Stimulated activated CD4-positive, alpha-beta T cell treated with anti-CD3 and anti-CD28 coated beads, Interleukin-2, amount 100 ng/mL, for 4 hours (primary cell): ENCODE data around the gene ZMYND10.
"Not testable (repeated sequence)": the region's sequence is repeated elsewhere in the genome, so short reads cannot be mapped to it uniquely, and the experiment has no call there.

ENCODE experiments used
- DNase-seq: peaks from one replicate; pipeline ENCODE4 v3.0.0-alpha.2; 2020; ENCODE audit warnings: low read depth

Gene ZMYND10

GRCh38 chr3:50325113-50325480 lies 20.4 kb downstream of the ZMYND10 start:
- DNase-seq, result no peak

DNA sequence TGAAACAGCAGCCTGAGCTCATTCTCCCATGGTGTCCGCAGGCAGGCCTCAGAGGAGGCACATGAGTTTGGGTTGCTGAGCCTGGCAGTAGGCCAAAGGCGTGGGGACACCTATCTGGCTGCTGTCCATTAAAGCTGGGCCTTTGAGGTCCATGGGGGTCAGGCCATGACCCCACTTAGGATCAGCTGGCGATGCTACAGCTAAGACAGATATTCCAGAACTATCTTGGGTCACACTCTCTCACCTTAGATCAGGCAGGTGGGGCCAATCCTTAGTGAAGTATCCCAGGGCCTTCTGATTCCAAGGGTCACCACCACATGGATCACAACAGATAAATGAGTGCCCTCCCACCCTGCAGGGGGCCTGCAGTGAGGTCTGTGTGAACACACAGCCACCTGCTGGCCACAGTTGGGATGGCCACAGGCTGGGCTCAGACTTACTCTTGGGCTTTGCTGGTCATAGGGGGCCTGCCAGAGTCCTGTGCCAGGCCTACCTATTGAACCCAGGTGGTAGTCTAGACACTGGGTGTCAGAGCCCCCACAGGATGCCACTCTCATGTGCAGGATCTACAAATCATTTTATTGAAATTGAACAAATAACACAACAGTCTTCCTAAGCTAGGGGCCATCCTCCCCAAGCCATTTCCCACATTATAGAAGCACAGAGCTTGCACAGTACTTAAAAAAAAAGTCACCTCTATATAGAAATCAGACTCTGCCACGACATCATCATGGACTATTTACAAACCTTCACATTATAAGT lies 21.0 kb downstream of the ZMYND10 start:
- peak; percentile 41 for DNase-seq

- DNase-seq, result no peak
These were observed 21.8 kb downstream of the ZMYND10 start for GRCh38 chr3:50323614-50324199.

GRCh38 chr3:50323092-50323600 lies 22.4 kb downstream of the ZMYND10 start:
- DNase-seq, result no peak

DNA sequence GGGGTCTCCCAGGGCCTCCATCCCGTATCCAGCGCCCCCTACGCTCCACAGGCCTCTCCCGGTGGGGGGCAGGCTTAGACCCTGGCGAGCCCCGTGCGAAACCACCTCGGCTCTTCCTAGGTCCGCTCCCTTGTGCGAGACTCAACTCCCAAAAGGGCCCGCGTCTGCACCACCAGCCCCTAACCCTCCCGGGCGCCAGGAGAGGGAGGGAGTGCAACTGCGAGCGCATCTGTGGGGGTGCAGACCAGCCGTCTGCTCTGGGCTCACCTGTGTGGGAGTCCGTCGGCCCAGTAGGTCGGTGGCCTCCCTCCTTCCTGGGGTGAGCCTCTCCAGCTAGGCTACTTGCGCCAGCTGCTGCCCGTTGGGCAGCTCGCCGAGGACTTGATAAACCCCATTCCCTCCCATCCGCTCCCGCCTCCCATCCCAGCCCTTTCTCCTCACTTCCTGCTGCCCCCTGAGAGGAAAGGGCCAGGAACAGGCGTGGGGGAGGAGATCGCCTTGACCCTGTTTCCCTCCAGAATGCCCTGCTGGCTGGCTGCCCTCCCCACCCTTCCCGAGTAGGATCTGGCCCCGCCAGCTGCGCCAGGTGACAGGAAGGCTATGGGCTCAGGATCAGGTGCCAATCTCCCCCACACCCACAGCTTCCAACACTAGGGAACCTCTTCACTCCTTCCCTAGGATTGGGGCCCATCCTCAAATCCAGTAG lies 23.0 kb downstream of the ZMYND10 start, which contains the start of gene HYAL2:
HYAL2 (minus strand) TSS at position 360 of the 706 bp plus-strand sequence. CDS start 2,256 bp downstream, outside the sequence.
- no peak for DNase-seq

GRCh38 chr3:50322115-50322385 lies 23.5 kb downstream of the ZMYND10 start:
- no peak for DNase-seq

DNA sequence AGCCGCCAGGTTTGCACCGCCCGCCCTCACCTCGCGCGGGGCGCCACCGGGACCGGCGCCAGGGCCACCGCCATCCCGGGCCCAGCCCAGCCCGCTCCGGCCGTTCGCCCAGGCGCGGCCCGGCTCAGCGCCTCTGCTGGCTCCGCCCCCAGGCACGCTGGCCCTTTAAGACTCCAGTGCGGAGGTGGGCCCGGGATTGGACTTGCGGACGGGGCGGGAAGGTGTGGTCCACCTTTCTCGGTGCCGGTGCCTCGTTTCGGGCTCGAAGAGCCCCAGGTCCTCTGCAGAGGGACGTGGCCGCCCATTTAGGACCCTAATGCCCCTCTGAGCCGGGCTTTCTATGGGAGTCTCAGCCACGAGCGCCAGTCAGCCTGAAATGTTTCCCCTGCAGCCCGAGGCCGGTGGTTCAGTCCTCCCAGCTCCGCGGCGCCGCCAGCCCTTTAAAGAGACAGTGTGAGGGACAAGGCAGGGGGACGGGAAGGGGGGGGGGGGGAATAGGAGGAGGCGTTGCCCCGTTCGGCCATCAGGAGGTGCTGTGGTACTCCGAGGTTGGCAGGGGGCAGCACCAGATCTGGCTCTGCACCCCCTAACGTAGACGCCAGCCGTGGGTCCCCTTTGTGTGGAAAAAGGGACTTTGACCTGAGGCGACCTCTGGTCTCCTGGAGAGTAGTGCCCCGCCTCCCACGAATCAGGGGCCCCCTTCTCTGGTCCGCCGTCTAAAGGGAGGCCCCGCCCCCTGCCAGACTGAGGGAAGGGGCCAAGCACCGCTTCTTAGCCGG lies 24.0 kb downstream of the ZMYND10 start:
- peak; percentile 73 for DNase-seq

GRCh38 chr3:50320853-50321335 lies 24.6 kb downstream of the ZMYND10 start:
- DNase-seq, result peak; percentile 57

GRCh38 chr3:50319894-50320625 lies 25.5 kb downstream of the ZMYND10 start:
- DNase-seq, result no peak

- DNase-seq, result no peak
These were observed 26.2 kb downstream of the ZMYND10 start for GRCh38 chr3:50319181-50319893.

DNA sequence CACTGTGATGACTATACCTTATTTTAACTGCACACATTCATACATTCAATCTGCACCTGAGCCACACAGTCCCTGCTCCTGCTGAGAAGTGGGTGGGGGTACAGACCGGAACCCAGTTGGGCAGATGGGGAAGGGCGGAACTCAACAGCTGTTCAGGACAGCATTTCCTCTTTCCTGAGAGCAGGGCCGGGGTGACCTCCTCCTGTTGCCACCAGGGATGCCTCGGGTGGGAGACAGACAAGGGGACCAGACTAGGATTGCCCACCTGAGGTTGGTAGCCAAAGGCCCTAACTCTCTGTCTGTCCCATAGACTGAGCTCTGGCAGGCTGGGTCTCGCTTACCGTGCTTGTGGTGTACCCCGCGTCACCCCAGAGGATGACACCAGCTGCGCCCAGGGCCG lies 26.9 kb downstream of the ZMYND10 start:
- DNase-seq, result no peak

- DNase-seq, result no peak
These were observed 27.4 kb downstream of the ZMYND10 start for GRCh38 chr3:50318163-50318562.

GRCh38 chr3:50317300-50317699 lies 28.2 kb downstream of the ZMYND10 start:
- no peak for DNase-seq

GRCh38 chr3:50316657-50317242 lies 28.8 kb downstream of the ZMYND10 start:
- peak; percentile 49 for DNase-seq

DNA sequence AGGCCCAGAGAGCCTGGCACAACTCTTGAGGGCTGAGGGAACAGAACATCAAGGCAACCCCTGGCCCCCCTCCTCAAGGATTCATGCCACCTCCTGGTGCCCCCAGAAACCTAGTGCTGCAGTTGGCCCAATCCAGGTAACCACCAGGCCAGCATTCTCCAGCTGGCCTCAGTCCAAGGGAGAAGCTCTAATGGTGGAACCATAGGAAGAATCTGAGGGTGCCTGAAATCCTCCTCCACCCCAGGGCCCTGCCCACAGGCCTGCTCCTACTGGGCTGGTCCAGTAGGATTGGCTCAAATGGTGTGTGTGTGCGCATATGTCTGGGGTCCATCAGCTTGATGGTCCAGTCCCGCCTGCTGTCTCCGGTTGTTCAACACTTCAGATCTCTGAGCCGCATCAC lies 30.7 kb downstream of the ZMYND10 start:
- no peak for DNase-seq

GRCh38 chr3:50314342-50314741 lies 31.2 kb downstream of the ZMYND10 start:
- no peak for DNase-seq

GRCh38 chr3:50312041-50312440 lies 33.5 kb downstream of the ZMYND10 start:
- DNase-seq, result not testable (repeated sequence)

DNA sequence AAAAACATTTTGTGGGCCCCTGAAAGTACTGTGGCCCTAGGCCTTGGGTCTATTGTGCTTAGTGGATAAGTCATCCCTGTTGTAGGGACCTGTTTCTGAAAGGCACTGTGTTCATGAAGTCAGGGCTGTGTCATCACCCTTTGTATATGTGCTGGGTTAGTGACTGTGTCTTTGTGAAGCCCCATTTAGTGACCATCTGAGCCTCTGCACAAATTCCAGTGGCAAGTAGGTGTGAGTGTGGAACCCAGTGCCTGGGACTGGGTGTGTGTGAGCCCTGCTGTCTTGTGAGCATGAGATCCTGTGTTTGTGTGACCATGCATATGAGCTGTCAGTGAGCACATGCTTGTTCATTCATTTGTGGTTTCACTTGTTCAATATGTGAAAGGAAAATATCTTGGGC lies 40.9 kb downstream of the ZMYND10 start:
- no peak for DNase-seq

GRCh38 chr3:50303013-50303815 lies 42.3 kb downstream of the ZMYND10 start, which contains the start of gene HYAL1:
TSS of gene HYAL1 (minus strand) at chr3:50303574. CDS start at chr3:50302956, 618 bp downstream.
- no peak for DNase-seq
